ENCODE data around the gene TPRA1. TPM values are rescaled to one million over a fixed set of nuclear protein-coding genes. Genes with fewer than 3 reads are reported as not detected.

The TPRA1 gene
- total and polyA plus RNA-seq, 2 of the 4 experiments (the other 2 are of a cell fraction) = 17.9 to 40.1 TPM

- Histone ChIP-seq H3K9me3 (ENCODE audit: control insufficient read depth, insufficient read depth, low read length) (no peaks in the 10 kb centered on the region), H2AK5ac (ENCODE audit: low read depth, low read length) (no peak overlapping the region), H3K9ac (ENCODE audit: low read depth, low read length) (no peak overlapping the region), H2BK20ac (ENCODE audit: low read depth, low read length) (no peak overlapping the region), H3K18ac (ENCODE audit: low read depth, low read length) (no peak overlapping the region), H3K27ac (ENCODE audit: insufficient read depth, low read length) (no peak overlapping the region), H3K4ac (ENCODE audit: low read depth, low read length) (no peak overlapping the region), H2BK120ac (ENCODE audit: low read depth, low read length) (no peak overlapping the region), H3K79me1 (ENCODE audit: low read depth in 1 of 2, low read length in 2 of 2) (peaks cover 3 to 14% of the 10 kb centered on the region in 2 experiments; a peak in 2 of 4 replicates), H4K91ac (ENCODE audit: insufficient read depth, low read depth, low read length) (no peak overlapping the region), H3K4me3 (ENCODE audit: insufficient read depth, low read depth, low read length) (no peak overlapping the region), H3K4me1 (ENCODE audit: control insufficient read depth, insufficient read depth, low read length) (peaks cover 9% of the 10 kb centered on the region), H3K36me3 (ENCODE audit: control insufficient read depth, insufficient read depth, low read length) (peaks cover 18% of the 10 kb centered on the region), H3K4me2 (ENCODE audit: low read depth, low read length) (no peak overlapping the region), H2AK9ac (replicated peaks; ENCODE audit: low read depth, low read length, poor library complexity) (peak overlapping the region; percentile 71), H3K14ac (replicated peaks; ENCODE audit: low read depth, low read length) (no peak overlapping the region), H3K27me3 (ENCODE audit: control insufficient read depth, insufficient read depth, low read length) (no peaks in the 10 kb centered on the region), H3K56ac (ENCODE audit: extremely low read depth, insufficient read depth, low read length) (no peak overlapping the region), H3K23ac (ENCODE audit: low read depth, low read length) (no peak overlapping the region), H2AFZ (replicated peaks; ENCODE audit: low read length, poor library complexity) (no peak overlapping the region), H2BK5ac (ENCODE audit: low read depth, low read length, poor library complexity, severe bottlenecking) (no peak overlapping the region), H4K20me1 (ENCODE audit: insufficient read depth, low read length) (no peaks in the 10 kb centered on the region), H3K9me1 (ENCODE audit: insufficient read depth, low read length) (0 out of 2 replicates have a peak, but pooled peaks cover 3% of the 10 kb centered on the region), H2BK15ac (ENCODE audit: low read depth, low read length) (no peak overlapping the region), H4K5ac (ENCODE audit: low read depth, low read length) (no peak overlapping the region), H4K8ac (ENCODE audit: low read depth in 2 of 2, low read length in 2 of 2) (no peak overlapping the region)
- WGBS, 2 experiments (ENCODE audit: extremely low coverage in 2 of 2, insufficient read length in 1 of 2) = 50% methylated on average over 1 of the region's 6 CpGs; no CpG with 5 or more reads in 1 of the 2 experiments
- dilution Hi-C loops (cut with HindIII; ENCODE audit: low sequenced_read_pairs, unreplicated experiment) (no loop called here), intact Hi-C loops (cut with micrococcal nuclease) (no loop called here), in situ Hi-C loops (cut with MboI; ENCODE audit: low sequenced_read_pairs) (no loop called here)
- DNase-seq (no peak), ATAC-seq (ENCODE audit: low read depth) (no peak)
- no peak for TF ChIP-seq RCOR1 (IDR thresholded peaks at IDR 0.05; ENCODE audit: insufficient replicate concordance, low read length)
- no peak for TF ChIP-seq CHD1 (IDR thresholded peaks at IDR 0.05; ENCODE audit: low read depth, low read length)
- TF ChIP-seq USF2 (IDR thresholded peaks at IDR 0.05; ENCODE audit: low read depth, low read length) = no peak
- TF ChIP-seq BHLHE40 (IDR thresholded peaks at IDR 0.05; ENCODE audit: low read depth, low read length) = no peak
- TF ChIP-seq CEBPB (IDR thresholded peaks at IDR 0.05; ENCODE audit: low read depth, low read length) = no peak
- TF ChIP-seq SMC3 (IDR thresholded peaks at IDR 0.05; ENCODE audit: low read depth, low read length) = no peak
- TF ChIP-seq MAZ (IDR thresholded peaks at IDR 0.05; ENCODE audit: borderline replicate concordance, low read depth, low read length) = no peak
- no peak for TF ChIP-seq FOS (IDR thresholded peaks at IDR 0.05; ENCODE audit: low read depth, low read length)
- TF ChIP-seq MXI1 (IDR thresholded peaks at IDR 0.05; ENCODE audit: borderline replicate concordance, low read depth, low read length) = no peak
- no peak for TF ChIP-seq CTCF (conservative IDR thresholded peaks at IDR 0.05; ENCODE audit: low read depth, low read length)
- TF ChIP-seq NFE2L2 (IDR thresholded peaks at IDR 0.05; ENCODE audit: low read depth, low read length) = no peak
- TF ChIP-seq RAD21 (IDR thresholded peaks at IDR 0.05; ENCODE audit: low read length) = no peak
- ChIA-PET CTCF (no interaction called here), POLR2A (ENCODE audit: unreplicated experiment) (no interaction called here)
- no TSS peak for BruUV-seq (replicated peaks)
Measured at GRCh38 chr3:127615631-127616305, 25.2 kb upstream of the TPRA1 start.
